HG03135 (cell line): ENCODE data around the gene ATXN1.
A peak's percentile ranks its signal among the peaks of the same experiment; 100 is the strongest.

Experiments
- ATAC-seq: cut with Tn5 transposase; IDR thresholded peaks from one replicate; pipeline ENCODE4 v1.9.1; 2021; ENCODE audit warnings: mild to moderate bottlenecking, moderate library complexity; ENCODE audit not compliant: unreplicated experiment

Gene ATXN1

DNA sequence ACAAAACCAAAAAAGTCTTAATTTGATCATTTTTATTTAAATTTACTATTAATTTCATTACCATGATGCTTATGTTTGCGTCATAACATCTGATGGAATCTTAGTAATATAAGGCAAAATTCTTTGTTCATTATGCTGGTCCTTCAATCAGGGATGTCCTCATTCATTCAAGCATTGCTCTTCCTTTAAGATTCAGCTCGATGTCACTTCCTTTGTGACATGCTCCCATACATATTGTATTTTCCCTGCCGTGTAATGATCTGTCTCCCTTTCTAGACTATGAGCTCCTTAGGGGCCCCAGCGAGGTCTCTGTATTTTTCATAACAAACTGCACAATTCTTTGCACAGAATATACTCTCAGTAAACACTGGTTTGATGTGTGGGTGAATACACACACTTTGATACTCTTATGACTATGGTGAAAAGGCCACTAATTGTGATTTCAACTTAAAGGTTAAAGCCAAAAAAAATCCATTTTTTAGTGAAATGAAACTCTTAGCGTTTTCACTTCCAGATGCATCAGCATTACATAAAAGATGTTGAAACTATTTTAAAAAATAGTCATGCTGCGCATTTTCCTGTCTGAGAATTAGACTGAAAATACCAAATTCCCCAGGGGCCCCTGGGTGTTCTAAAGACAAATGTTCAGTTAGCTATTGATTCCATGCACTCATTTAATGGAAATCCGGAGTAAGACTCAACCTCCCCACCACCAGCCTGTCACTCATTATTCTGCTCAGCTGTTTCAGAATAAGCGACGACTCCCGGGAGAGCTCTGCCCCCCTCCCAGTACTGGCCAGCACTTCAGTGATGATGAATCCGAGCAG, 169.7 kb downstream of the ATXN1 start:
- ATAC-seq = peak; percentile 78

DNA sequence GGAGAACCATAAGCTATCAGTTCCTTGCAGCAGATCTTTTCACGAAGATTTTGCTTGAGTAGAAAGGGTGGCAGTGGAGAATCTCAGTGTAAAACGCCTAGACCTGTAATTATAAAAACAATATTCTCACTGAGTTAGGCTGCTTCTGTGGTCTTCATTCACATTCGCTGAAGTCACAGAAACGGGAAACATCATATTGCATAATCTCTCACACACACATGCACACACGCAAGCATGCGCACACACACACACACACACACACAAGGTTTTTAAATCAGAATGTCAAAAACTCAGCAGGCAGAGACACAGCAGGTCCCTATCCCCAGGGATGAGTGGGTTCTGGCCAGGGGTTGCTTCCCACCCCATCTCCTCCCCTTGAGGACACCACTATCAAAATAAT, 175.5 kb downstream of the ATXN1 start:
- ATAC-seq = no peak

DNA sequence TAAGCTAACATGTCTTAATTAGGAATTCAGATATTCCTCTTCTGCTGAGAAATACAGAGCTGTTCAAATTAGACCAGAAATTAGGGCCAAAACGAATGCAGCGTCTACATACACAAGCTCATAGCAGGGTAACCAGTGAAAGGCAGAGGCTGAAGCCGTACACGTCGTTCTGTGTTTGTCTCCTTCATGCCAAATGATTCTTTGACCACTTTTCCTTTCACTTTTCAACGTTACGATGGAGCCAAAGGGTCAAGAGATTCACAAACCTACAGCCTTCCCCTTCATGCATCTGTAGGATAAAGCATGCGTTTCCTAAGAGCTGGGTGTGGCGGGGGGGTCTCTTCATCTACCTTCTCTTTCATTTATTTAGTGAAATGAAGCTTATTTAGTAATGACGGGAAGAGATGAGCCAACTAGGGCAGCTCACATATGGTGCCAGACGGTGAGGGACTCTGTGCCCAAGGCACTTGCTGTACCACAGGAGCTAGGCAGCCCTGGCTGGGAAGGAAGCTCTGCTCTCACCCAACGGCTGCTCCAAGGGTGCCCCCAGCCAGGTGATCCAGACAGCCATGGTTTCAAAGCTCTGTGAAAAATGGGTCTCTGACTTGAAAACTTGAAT, 178.0 kb downstream of the ATXN1 start:
- no peak for ATAC-seq

DNA sequence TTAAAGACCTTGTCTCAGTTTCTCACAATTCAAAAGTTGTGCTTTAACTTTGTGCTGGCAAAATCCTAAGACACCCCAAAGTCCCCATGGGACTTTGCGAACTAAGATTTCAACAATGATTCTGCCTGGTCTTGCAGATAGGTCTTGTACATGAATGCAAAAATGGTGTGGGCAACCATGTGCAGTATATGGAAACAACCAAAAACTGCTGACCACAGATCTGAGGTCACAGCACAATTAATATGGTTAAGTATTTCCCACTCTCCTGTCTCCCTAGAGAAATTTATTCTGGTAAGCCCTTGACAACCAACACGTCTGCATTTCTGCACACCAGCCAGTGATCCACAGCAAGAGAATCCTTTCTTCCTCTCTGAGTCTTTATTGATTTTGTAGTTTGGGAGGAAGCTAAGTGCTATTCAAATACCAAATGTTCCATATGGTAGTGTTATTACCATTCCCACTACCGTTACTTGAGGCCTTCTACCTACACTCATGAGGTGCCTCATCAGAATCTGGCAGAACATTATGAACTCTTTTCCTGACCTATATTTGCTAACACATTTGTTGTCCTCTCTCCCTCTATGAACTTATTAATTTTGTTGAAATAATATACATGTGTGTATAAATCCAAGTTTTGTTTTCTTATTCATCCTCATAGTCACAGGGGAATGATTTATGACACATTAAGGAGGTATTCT, 178.7 kb downstream of the ATXN1 start:
- no peak for ATAC-seq

DNA sequence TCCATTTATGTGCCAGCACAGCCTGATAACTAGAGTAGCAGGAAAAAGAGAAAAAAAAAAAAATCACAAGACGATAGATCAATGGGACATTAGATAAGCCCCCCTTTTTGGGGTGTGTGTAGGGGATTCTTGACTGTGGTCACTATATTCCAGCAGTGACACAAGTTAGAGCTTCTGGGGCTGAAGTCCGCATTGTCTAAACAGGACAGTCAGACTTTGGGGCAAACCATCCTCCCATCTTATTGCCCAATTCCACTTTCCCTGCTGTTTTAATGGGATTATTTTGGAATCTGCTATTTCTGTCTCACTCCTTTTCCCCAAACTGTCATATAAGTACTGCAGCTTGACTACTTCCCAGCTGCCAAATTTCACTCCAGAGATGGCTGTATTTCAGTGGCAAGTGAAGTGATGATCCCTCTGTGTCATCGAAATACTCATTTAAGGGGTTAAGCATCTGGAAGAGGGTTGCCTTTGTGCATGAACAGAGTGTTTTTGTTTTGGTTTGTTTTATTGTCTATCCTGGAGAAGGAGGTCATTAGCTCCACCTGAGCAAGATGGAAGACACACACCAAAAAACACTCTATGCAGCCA, 182.5 kb downstream of the ATXN1 start:
- ATAC-seq = no peak

DNA sequence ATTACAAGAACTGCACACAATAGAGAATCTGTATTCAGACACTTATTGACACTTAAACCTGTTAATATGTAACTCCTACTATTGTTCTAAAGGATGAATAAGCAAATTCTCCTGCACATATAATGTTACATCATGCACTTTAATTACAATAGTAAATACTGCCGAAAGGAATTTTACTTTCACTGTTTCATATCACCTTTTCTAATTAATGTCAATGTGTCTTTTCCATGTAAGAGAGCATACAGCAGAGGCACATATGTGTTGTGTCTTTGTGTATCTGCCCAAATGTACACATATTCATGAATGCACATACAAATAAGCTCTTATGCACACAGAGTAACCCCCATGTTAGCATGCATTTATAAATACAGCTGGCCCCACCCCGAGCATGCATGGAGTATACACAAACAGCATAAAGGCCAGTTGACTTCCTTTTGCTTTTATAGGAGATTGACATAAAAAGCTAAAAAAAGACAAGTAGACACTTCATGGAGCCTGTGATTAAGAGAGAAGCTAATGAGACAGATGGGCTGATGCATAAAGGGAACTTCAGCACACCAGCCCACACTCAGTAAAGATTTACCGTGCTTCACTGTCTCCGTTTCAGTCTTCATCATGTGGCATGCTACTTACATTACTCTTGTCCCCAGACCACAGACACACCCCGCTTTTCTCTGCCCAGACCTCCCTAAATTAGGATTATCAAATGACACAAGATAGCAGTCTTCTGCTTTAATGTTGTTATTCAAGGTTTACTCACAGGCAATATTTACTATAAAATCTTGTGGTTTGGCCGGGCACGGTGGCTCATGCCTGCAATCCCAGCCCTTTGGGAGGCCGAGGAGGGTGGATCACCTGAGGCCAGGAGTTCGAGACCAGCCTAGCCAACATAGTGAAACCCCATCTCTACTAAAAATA, 184.6 kb downstream of the ATXN1 start:
- peak; percentile 76 for ATAC-seq

DNA sequence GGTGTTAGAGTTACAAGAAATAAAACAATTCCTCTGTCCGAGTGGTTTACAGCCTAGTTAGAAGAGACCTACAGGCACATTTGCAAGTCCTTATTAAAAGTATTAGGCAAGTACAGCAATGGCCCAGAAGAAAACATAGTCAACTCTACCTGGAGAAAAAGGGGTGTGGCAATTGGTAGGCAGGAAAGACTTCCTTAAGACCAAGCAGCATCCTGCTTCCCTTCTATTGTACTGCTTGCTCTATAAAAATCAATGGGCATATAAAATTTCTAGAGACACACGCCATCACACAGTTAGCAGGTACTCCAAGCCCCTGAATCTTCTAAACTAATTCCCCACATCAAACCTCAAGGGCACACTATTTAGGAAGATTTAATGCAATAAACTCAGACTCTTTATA, 185.6 kb downstream of the ATXN1 start:
- no peak for ATAC-seq

DNA sequence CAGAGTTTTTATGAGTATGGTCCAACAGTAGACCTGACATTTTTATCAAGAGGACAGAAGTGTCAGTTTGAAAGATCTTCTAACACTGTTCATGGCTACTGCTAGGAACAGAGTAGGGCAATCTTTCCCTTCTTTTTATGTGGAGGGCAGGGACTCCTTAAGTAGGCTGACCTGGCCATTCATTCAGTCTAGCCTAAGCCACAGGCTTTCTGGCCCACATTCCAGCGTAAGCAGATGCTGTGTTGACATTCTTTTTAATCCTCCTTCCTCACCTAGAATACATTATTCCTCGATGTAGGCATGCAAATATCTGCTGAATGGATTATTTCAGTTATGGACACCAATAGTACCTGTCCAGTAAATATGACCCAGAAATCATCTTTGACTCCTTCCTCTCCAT, 188.3 kb downstream of the ATXN1 start:
- no peak for ATAC-seq

DNA sequence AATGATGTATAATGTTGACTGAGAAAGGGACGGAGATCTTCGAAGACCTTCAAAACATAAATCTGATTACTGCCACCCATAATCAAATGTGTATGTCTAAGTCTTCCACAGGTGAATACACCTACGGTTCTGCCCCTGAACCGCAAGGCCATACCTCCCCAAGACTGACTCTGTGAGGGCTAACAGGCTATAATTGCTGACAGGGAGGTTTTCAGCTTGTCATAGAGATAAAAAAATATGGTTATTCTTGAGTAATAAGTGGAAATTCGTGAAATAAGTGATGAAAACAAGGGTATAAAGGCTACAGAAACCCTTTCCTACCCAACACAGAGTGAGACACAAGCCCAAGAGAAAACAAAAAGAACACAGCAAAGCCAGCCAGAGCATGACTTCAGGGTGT, 188.9 kb downstream of the ATXN1 start:
- no peak for ATAC-seq

DNA sequence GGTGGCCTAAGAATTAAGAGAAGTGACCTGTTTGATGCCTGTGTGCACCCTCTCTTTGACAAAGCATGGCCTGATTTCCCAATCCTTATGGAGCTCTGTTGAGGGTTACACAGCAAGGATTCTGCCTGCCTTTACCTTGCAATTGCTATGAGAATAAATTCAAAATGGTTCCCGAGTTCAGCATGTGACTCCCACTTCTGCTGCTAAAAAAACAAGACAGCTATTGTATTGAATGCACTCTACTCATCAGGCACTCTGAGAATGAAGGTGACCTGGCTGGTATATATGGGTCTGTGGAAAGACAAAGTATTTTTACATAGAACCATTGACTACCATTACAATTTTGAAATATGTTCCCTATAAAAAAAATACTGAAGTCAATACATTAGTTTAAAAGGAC, 190.3 kb downstream of the ATXN1 start:
- ATAC-seq = no peak

DNA sequence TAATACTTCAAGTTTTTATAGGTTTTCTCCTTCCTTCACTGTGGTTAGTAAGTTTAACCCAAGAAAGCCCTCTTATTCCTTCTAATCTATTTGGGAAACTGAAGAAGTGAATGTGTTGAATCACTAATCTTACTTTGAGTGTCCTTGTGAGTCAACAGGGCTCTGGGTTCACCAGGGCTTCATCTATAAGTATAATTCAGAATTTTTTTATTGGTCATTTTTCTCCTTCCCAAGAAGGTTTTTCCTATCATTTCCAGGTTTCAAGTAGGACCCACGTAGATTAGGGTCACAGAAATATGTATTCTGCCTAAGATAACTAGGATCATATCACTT, 191.1 kb downstream of the ATXN1 start:
- no peak for ATAC-seq

DNA sequence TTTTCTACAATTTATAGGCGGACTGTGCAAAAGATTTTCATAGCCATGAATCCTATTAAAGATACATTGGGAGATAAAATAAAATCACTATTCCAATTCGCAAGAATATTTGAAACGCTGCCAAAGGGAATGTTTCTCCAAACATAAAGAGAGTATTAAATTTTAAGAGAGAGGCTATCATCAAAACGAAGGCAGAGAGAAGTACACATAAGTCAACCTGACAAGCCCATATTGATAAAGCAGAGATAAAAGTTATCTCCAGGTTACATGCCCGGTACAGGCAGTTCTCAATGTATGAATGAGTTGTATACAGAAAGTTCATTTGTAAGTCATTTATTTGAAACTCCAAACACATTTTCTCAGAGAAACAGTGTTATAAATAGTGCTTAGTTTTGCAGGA, 193.1 kb downstream of the ATXN1 start:
- ATAC-seq = no peak

DNA sequence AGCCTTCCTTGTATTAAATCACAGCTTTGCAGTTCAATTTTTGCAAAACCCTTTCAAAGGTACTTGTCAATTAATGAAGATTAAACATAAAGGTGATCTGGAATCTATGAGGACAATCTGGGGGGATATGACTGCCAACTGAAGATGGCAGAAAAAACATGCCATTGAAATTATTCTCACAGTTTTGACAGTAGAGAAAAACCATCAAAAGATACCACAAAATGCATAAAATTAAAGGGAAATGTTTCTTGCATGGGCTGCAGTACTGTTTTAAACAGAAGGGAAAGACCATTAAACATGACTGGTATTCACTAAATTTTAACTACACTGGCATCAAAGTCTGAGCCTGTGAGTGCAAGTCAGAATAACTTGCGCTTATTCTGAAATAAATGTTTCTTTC, 194.2 kb downstream of the ATXN1 start:
- ATAC-seq = no peak

DNA sequence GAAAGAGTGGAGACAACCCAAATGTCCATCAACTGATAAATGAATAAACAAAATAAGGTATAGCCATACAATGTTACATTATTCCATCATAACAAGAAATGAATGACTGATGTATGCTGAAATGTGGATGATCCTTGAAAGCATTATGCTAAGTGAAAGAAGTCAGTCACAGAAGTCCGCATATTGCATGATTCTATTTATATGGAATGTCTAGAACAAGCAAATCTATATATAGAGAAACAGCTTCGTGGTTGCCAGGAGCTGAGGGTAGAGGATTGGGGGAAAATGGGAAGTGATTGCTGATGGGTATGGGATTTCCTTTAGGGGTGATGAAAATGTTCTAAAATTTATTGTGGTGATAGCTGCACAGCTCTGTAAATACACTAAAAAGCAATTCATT, 196.8 kb downstream of the ATXN1 start:
- ATAC-seq = no peak

DNA sequence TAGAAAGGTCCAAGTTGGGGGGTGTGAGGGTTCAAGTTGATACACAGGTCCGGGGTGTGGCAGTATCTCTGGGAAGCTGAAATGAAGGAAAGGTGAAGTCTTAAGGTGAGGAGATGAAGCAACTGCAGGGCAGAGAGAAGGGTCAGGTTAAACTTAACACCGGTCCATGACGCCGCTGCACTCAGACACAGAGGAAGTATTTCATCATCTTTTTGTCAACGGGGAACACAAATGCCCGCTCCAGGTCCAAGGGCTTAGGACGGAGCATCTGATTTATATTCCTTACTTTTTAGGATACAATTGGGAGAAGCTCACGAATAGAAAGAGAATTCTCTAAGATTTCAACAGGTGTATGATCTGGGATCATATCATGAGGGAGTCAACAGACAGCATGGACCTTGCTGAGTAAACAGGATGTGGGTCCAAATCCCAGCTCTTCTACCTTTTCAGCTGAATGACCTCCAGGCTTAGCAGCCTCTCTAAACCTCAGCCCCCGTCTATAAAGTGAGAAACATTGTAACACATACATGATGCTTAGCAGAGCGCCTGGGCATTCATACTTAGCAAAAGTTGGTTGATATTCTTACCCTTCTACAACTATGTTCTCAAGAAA, 197.5 kb downstream of the ATXN1 start:
- ATAC-seq = no peak

DNA sequence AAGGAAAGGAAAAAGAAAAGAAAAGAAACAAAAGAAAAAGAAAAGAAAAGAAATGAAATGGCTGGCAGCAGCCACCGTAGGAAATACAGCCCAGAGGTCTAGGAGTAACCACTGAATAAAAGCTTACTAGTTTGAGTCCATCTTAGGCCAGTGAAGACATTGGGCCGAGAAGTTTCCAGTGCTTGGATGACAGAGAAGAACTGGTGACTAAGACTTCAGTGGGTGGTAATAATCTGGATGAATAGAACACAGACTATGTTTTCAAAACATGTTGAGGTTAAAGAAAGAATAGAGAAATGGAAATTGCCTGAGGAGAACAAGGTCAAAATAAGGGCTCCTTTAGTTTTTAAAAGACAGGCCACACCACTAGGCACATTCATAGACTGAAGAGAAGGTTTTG, 198.8 kb downstream of the ATXN1 start:
- ATAC-seq = no peak

DNA sequence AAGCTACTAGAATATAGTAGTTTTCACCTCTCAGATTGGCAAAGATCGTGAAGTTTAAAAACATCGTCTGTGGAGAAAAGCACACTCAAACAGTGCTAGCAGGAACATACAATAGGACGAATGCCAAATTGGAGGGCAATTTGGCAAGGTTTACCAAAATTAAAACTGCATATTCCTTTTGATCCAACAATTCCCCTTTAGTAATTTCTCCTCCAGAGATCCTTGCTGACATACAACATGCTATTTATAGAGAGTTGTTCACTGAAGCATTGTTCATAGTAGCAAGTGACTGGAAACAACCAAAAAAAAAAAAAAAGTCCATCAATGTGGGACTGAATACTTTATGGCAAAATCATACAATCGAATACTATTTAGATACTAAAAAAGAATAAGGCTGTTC, 202.2 kb downstream of the ATXN1 start:
- no peak for ATAC-seq

DNA sequence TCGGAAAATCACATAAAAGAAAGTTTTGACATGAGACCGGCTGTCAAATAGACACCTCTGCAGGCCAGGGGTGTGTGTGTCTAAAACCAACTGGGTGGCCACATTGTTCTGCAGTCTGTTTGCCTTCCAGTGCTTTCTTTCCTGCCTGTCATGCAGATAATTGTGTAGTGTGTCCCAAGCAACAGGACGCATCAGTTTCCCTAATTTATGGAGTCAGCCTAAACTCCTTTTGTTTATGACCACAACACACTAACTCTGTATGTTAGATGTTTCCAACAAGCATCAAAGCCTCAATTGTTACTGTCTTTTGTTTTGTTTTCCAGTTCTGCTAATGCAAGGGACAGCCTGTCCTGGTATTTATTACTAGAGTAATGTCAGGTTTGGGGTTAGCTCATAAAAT, 205.7 kb downstream of the ATXN1 start:
- ATAC-seq = no peak

DNA sequence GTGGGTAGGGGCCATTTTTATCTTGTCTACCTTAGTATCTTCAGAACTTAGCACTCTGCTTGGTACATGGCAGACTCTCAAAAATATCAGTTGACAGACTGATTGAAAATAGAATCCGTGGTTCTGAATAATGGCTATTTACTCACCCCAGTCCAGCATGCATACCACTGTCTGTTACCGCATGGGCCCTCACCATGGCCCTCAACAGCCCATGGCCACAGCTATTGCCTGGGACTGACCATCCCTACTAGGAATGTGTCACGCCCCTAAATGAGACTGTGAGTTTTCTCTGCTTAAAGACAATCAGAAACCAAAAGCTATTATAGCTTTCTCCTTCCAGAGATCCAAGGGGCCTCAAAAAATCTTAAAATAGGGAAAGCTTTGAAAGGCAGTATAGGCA, 207.7 kb downstream of the ATXN1 start:
- no peak for ATAC-seq

DNA sequence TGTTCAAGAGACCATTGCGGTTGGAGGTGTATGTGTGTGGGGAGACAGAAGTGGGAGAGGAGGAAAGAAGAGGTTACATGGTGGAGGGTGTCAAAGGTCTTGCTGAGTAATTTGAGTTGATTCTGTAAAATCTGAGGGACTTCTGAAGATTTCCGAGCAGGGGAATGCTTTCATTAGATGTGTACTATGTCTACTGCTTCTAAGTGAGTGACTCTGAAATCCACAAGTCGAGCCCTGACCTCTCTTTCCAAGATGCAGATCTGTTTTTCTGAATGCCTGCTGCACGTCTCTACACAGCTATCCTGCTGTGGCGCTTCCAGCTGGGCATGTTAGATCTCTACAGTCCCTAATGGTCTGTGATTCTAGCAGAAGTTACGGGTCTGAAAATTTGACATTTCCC, 209.8 kb downstream of the ATXN1 start:
- ATAC-seq = no peak
